Kidney epithelial cell (primary cell): ENCODE data around the gene TMPRSS7. TPM values are rescaled to one million over a fixed set of nuclear protein-coding genes. Genes with fewer than 3 reads are reported as not detected.

ENCODE experiments used
- DNase-seq: peaks from one replicate; pipeline ENCODE4 v3.0.0-alpha.2; 2010; ENCODE audit warnings: low read depth
- H3K27me3 ChIP-seq: 2 replicates; pipeline ENCODE4 v1.6.0; 2011; ENCODE audit warnings: low read length; ENCODE audit not compliant: control insufficient read depth, insufficient read depth
- H3K36me3 ChIP-seq: 2 replicates; pipeline ENCODE4 v1.5.1; 2011; ENCODE audit warnings: low read length; ENCODE audit not compliant: control insufficient read depth, insufficient read depth
- H3K4me3 ChIP-seq: 2 replicates; pipeline ENCODE4 v1.5.1; 2011; ENCODE audit warnings: low read depth, mild to moderate bottlenecking, control low read depth, low read length
- CTCF ChIP-seq: IDR thresholded peaks from 2 replicates; pipeline ENCODE4 v1.5.1; 2011; ENCODE audit warnings: mild to moderate bottlenecking, moderate library complexity, low read length, control low read depth, inconsistent platforms; ENCODE audit not compliant: insufficient read depth, poor library complexity, severe bottlenecking
- total RNA-seq: library from RNA; depleted of rRNA; stranded (reverse); fragments of >200 nt; gene quantifications from 2 replicates; pipeline ENCODE4 v1.2.3, GENCODE V29; 2015

The TMPRSS7 gene
- total RNA-seq, 1 donor from 2014 or later, result not detected

GRCh38 chr3:112086875-112087524, 52.5 kb downstream of the TMPRSS7 start:
- Histone ChIP-seq H3K36me3 (no peaks in the 10 kb centered on the region), H3K27me3 (no peaks in the 10 kb centered on the region), H3K4me3 (peak overlapping the region; percentile 74)
- DNase-seq, result no peak
- TF ChIP-seq CTCF, result peak; percentile 0

DNA sequence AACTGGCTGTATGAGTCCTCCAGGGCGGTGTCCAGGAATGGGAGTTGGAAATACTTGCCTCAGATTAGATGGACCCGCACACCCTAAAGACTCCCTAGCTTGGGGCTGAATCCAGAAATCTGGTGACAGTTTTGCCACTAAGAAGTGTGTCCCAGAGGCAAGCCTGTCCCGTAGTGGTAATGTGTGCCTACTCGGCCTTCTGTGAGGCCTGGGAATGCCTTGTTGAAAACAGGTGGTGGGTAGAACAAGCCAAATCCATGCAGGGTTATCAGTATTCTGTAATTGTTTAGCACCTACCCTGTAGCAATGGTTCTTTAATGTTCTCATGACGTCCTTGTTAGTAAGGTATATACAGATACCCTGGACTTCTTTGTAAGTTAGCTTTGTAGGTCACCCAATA, 53.2 kb downstream of the TMPRSS7 start:
- no peak for DNase-seq
- TF ChIP-seq CTCF, result no peak
- Histone ChIP-seq H3K4me3 (peak overlapping the region; percentile 74), H3K36me3 (no peaks in the 10 kb centered on the region), H3K27me3 (no peaks in the 10 kb centered on the region)

- H3K4me3 ChIP-seq, result no peak overlapping the region
- DNase-seq, result no peak
- H3K27me3 ChIP-seq, result no peaks in the 10 kb centered on the region
- H3K36me3 ChIP-seq, result no peaks in the 10 kb centered on the region
- no peak for TF ChIP-seq CTCF
Observed at GRCh38 chr3:112088944-112089343, 54.4 kb downstream of the TMPRSS7 start.

DNA sequence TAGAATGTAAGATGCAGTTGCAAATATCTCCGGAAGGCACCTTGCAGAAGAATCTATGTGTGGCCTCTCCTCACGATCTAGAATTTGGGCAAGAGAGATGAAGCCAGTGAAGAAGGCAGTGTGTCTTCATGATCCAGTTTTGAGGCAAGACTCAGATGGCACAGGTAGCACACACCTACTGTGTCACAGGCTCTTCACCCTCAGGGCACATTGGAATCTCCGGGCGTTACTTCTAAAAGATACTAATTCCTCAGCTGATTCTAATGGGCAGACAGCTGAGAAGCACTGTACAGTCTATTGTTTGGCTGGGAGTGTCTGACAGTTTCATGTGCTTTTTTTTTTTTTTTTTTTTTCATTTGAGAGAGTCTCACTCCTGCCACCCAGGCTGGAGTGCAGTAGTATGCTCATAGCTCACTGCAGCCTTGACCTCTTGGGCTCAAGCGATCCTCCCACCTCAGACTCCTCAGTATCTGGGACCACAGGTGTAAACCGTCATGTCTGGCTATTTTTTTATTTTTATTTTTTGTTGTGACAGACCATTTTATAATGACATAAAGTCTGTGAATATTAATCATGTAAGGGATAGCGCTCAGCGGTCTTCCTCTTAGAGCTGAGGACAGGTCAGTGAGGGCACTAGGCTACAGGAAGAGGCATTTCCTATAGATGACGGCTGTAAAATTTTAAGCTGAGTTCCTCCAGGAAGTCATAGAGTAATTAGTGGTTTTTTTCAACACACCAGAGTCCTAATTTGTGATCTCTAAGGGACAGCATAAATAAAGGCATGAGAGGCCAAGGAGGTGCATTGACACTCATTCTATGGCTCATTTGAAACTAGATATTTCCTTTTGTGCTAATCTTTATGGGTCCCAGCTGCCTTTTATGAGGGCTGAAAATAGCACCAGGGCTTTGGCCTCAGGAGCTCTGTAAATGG, 55.7 kb downstream of the TMPRSS7 start:
- DNase-seq, result no peak
- Histone ChIP-seq H3K4me3 (no peak overlapping the region), H3K27me3 (no peaks in the 10 kb centered on the region), H3K36me3 (peaks cover 1% of the 10 kb centered on the region)
- TF ChIP-seq CTCF, result no peak

DNA sequence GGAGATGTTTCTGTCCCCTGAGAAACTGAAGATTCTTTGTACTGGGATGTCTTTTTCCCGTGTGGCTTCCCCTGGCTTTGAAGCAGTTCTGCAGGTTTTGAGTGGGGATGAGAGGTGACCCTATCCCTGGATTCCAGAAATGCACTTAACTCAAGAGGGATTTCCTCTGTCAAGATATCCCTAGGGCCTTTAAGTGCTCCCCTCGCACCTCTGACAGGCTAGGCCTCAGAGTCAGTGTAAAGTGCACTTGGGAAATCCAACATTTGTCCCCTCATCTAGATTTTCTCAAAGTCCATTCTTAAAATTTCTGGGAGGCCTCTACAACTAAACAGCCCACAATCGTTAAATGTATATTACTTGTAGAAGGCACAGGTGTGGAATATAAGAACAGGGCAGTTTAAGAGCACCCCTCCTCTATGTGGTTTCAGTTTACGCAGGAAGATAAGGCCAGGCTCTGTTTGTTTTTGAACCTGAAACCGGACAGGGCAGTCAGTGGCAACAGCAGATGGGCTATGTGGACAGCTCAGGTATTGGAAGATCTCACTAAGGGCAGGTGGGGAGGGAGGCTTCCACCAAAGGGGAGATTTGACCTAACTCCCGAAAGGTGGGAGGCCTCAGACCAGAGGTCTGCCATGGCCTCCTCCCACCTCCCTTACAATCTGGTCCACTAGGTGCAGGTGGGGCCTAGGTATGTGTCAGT, 56.5 kb downstream of the TMPRSS7 start:
- TF ChIP-seq CTCF, result no peak
- peaks cover 1% of the 10 kb centered on the region for H3K36me3 ChIP-seq
- H3K27me3 ChIP-seq, result no peaks in the 10 kb centered on the region
- H3K4me3 ChIP-seq, result no peak overlapping the region
- DNase-seq, result no peak
